GM18499 (cell line): ENCODE data around the gene HAUS3.

Source experiments
- ATAC-seq: cut with Tn5 transposase; IDR thresholded peaks from one replicate; pipeline ENCODE4 v1.9.1; 2021; ENCODE audit warnings: moderate number of reproducible peaks; ENCODE audit not compliant: insufficient read depth, unreplicated experiment

HAUS3 gene

GRCh38 chr4:2253160-2254084, 11.5 kb upstream of the HAUS3 start:
- ATAC-seq, result no peak

DNA sequence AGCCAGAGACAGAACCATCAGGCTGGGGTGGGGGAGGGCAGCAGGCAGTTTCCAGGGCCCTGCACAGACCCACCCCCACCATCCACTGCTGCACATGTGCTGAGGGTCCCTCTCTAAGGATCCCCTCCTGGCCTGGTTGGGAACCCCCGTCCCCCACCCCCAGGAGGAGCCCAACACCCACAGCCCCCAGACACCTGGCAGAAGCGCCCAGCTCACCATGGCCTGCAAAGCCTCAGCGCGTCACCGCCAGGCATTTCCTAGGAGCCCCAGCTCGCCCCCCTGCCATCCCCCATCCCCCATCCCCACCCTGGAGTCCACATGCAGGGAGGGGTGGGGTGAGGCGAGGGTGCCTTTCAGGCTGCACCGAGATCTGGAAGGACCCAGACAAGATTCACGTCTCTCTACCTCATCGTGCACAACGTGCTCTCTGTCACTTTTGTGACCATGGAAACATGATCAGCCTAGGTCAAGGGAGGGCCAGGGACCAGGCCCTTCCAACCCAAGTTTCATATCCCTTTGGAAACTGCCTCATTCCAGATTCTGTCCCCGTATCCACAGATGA, 10.7 kb upstream of the HAUS3 start:
- no peak for ATAC-seq

- ATAC-seq, result no peak
These were observed 10.0 kb upstream of the HAUS3 start for GRCh38 chr4:2251795-2252529.

- ATAC-seq, result no peak
These were observed 9.3 kb upstream of the HAUS3 start for GRCh38 chr4:2251073-2251794.

GRCh38 chr4:2250357-2251072, 8.6 kb upstream of the HAUS3 start:
- no peak for ATAC-seq

DNA sequence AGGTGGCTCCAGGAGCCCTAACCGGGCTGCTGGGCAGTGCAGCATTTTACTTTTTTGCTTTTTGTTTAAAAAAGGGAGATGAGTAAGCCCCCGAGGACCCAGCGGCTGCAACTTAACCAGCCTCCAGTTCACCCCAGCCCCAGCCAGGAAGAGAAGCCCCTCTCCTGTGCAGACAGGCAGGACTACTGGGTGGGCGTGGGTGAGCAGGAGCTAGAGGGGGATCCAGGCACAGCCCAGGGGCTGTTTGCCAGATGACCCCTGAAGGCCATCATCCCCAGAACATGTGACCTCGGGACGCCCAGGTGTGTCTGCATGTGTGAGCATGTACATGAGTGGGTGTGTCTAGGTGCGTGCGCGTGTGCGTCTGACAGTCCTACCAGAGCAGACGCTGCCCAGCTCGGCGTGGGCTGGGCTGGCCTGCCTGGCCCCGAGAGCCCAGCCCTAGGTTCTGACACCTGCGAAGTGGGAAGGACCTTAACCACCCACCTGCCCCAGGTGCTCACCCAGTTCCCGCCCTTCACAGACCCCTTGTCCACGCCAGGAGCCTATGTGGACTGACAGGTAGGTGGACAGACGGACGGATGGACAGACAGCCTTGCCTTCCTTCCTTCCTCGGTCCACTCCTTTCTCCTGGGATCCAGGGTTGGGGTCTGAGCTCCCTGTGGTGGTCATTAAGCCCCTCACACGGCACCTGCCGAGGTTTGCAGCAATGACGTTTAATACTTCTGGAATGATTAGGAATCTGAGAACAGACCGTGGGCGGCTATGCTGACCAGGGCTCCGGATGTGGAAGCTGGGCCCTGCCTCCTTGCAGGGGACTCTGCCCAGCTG, 7.8 kb upstream of the HAUS3 start:
- no peak for ATAC-seq

GRCh38 chr4:2248821-2249261, 6.9 kb upstream of the HAUS3 start:
- no peak for ATAC-seq

GRCh38 chr4:2248044-2248780, 6.3 kb upstream of the HAUS3 start:
- ATAC-seq, result no peak

GRCh38 chr4:2247128-2248043, 5.5 kb upstream of the HAUS3 start:
- ATAC-seq, result no peak

DNA sequence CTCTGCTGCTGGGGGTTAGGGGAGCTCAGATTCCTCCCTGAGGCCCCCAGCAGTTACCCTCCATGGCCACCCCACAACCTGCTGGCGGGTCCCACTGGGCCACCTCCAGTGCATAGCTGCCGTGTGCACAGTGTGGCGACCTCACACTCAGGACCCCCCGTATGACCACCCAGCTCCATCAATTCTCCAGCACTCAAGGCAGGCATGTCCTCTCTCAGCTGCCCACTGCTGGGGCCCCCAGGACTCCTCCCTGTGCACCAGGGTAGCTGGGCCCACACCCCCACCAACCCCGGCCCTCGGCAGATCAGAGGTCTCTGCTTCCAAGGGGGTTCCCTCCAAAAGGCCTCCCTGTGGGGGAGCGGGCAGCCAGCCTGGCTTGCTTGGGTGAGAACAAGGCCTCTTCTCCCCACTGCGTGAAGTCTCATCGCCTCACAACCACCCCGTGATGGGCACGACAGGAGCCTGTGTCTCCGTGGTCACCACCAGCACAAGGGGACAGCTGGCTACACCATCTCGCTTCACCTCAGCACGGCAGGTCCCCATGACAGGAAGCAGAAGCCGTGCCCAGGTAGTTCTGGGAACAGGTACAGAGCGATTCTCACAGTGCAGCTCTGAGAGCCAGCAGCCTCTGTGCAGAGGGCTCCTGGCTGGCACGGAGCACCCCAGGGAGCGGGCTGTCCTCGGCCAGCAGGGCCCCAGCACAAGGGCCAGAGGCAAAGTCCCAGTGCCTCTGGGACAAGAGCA, 4.6 kb upstream of the HAUS3 start:
- no peak for ATAC-seq

DNA sequence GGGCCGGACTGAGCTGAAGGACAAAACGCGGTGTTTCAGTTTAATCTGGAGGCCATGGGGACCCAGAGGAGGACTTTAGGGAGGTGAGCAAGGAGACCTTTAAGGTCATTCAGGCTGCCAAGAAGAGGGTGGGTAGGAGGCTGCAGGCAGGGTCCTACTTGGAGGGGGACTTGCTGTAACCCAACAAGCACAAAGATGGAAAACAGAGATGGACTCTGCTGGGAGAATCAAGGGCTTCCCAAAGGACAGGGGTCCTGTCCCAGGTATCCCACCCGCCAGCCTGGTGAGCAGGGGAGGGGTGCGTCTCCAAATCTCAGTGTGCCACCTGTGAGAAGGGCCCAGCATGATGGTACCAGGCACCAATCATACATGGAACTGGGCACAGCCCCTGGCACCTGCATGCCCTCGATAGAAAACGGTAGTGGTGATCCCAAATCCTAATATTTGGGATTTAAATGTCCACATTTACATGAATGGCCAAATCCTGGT, 3.9 kb upstream of the HAUS3 start:
- no peak for ATAC-seq

- no peak for ATAC-seq
These were observed 3.3 kb upstream of the HAUS3 start for GRCh38 chr4:2245057-2245786.

GRCh38 chr4:2243681-2244380, 1.9 kb upstream of the HAUS3 start:
- no peak for ATAC-seq

GRCh38 chr4:2241003-2241402, 918 bp downstream of the HAUS3 start:
- ATAC-seq, result no peak

DNA sequence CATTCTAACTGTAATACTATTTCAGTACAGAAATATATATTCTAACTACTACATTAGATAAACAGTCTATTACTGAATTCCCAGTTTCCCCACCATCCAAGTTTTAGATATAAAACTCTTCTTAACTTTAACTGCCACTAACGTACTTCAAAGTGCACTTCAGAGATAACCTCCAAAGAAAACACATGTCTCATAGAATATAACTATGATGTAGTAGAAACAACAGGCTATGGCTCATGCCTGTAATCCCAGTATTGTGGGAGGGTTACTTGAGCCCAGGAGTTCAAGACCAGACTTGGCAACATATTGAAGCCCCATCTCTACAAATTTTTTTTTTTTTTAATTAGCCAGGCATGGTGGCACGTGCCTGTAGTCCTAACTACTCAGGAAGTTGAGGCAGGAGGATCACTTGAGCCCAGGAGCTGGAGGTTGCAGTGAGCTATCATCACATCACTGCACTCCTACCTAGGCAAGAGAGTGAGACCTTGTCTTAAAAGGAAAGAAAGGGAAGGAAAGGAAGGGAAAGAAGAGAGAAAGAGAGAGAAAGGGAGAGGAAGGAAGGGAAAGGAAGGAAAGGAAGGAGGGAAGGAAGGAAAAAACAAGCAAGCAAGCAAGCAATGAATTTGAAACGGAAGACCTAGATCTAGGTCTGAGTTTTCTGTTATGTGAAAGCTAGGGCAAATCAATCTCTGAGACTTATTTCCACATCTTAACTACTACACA, 4.8 kb downstream of the HAUS3 start:
- ATAC-seq, result no peak
